ENCODE results near the gene BCAS3.
"Not testable (repeated sequence)": the region's sequence is repeated elsewhere in the genome, so short reads cannot be mapped to it uniquely, and the experiment has no call there.

The BCAS3 gene

DNA sequence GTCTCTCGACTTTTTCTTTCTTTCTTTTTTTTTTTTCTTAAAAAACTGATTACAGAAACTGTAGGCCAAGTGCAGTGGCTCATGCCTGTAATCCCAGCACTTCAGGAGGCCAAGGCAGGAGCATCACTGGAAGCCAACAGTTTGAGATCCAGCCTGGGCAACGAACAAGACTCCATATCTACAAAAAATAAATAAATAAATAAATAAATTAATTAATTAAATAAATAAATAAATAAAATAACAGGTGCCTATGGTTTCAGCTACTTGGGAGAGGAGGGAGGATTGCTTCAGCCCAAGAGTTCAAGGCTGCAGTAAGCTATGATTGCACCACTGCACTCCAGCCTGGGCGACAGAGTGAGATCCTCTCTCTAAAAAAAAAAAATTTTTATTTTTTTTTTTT, 679.4 kb downstream of the BCAS3 start:
- DNase-seq: not testable (repeated sequence)

DNA sequence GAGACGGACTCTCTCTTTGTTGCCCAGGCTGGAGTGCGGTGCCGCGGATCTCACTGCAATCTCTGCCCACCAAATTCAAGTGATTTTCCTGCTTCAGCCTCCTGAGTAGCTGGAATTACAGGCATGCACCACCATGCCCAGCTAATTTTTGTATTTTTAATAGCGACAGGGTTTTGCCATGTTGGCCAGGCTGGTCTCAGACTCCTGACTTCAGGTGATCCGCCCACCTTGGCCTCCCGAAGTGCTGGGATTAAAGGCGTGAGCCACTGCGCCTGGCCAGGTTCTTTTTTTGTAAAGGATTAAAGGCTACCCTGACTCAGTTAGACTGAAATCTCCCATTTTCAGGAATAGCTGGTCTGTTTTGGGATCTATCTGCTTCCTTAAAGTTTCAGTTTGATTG, 681.9 kb downstream of the BCAS3 start:
- DNase-seq: not testable (repeated sequence)

DNA sequence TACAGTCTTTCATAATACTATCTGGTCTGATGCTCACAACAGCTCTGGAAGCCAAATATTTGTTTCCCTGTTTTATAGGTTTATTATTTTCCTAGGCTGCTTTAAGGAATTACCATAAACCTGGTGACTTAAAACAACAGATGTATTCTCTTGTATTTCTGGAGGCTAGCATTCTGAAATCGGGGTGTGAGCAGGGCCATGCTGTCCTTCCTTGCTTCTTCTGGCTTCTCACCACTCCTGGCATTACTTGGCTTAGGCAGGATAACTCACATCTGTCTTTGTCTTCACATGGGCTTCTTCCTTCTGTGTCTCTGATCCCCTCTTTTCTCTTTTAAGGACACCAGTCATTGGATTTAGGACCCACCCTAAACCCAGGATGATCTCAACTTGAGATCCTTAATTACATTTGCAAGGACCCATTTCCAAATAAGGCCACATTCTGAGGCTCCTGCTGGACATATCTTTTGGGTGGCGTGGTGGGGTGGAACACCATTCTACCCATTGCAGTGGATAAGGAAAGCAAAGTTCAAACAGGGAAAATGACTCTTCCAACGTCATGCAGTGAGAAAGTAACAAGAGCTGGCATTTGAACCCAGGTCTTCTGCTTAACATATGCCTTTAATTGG, 682.8 kb downstream of the BCAS3 start:
- no peak for DNase-seq

DNA sequence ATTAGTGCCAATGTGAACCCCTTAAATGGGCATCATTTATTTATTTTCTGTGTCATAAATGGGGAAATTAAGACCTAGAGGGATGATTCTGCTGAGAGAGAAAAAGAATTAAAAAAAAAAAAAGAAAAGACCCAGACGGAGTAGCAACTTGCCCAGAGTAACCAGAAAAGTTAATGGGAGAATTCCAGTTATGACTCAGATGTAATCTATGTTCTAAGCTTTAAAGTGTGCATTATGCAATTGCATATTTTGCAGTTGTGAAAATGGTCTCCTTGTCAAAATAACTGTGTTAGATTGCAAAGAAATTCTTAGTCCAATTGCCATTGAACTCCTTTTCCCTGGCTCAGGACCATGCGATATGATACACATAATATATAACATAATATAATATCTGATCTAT, 683.4 kb downstream of the BCAS3 start:
- no peak for DNase-seq

DNA sequence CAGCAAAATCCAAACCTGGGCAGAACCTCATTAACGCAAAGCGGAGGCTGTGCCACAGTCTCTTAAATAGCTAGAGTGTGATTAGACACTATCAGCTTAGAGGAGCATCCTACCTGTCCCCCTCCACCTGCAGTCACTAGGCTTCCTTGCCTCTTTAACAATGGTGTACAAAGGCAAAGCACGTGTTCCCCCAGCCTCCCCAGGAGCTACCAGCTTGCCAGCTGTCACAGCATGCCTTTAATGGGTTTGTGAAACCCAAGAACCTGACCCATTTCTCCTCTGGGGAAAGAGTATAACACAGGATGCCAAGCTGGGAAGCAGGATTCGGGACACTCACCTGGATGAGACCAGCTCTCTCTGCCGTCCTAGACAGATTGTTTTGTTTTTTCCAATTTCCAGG, 684.7 kb downstream of the BCAS3 start:
- no peak for DNase-seq

DNA sequence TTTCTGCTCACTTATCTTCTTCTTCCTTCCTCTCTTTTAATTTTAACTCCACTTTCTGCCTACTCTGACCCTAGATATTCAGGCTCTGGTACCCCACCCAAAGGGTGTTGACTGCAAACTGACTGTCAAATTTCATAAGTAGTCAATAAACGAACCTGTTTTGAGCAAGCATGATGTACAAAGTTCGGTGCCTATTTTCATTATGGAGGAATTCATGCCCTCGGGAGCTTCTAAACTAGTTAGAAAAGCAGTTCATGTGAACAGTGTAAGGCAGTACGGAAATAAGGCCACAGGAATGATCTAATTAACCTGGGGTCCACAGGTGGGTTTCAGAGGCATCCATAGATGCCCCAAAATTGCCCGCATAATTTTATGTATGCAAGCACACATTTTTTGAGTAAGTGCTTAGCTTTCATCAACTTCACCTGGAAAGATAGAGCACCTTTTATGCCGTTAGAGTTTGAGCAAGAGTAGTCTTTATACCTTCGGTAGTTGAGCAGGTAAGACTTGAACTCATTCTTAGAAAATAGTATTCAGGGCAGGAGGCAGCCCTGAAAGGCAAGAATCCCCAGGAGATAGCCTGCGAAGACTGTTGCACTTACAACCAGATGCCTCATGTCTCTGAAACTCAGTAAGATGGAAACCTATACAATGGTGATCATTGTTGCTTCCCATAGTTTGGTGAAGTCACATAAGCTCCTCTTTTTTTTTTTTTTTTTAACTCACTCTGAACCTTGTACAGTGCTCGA, 685.4 kb downstream of the BCAS3 start:
- DNase-seq: no peak

DNA sequence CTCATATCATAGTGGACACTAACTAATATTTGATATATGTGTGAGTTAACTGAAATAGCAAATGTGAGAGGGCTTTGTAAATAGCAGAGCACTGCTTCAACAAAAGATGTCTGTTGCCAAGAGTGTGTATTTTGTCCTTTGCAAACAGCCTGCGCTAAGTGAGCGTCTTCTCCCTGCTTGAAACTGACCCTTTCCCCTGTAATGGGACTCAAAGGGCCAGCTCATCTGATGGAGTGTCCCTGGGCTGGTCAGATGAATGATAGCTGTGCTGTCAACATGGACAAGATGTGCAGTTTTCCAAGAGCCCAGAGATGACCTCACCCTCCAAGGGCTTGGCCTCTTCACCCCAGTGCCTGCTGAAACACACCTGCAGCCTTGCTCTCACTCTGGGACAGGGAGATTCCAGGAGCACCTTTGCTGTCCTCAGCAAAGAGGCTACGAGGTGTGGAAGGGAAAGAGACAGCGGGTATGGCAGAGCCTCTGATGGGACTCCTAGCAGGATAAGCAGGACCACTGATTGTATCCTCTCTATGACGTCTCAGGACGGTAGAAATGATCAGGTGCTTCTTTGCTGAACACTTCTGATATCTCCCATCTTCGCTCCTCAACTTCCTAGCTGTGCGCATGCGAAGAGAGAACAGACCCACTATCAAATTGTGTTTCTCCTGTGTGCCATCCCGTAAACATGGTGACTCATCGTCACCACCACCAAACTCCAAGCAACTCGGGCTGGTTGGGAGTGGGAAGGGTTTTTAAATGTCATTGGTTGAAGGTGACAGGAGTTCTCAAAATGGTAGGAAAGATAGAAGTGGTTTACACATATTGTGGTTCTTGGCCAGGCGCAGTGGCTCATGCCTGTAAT, 686.2 kb downstream of the BCAS3 start:
- DNase-seq: no peak

DNA sequence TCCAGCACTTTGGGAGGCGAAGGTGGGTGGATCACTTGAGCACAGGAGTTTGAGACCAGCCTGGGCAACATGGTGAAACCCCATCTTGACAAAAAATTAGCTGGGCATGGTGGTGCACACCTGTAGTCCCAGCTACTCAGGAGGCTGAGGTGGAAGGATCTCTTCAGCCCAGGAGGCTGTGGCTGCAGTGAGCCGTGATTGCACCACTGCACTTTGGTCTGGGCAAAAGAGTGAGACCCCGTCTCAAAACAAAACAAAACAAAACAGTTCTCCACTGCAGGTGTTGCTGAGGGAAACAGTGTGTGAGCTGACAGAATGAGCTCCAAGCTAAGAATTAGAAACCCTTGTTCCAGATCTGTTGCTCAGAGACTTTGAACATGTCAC, 686.8 kb downstream of the BCAS3 start:
- DNase-seq: no peak

DNA sequence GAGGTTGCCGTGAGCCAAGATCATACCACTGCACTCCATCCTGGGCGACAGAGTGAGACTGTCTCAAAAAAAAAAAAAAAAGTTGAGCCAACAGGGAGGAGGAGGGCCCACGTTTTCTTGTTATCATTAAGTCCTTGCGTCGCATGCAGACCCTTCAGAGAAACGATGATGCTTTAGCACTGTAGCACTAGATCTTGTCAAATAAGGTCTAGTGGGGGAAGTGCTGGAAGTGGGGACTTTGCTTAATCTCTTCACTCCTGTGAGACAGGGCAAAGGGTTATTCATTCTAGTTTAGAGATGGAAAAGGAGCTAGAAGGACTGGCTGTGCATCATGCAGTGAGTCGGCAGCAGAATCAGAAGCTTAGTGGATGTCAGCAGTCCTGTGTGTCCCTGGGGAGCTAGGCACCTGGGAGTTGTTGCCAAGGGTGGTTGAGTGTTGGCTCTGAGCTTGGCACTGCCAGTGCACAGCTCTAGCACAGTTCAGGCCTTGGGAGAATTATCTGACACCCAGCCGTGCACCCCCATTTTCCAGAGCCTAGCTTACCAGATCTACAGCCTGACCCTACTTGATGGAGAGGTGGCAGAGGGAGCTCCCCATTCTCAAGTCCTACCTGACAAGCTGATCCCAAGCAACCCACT, 688.5 kb downstream of the BCAS3 start:
- no peak for DNase-seq

DNA sequence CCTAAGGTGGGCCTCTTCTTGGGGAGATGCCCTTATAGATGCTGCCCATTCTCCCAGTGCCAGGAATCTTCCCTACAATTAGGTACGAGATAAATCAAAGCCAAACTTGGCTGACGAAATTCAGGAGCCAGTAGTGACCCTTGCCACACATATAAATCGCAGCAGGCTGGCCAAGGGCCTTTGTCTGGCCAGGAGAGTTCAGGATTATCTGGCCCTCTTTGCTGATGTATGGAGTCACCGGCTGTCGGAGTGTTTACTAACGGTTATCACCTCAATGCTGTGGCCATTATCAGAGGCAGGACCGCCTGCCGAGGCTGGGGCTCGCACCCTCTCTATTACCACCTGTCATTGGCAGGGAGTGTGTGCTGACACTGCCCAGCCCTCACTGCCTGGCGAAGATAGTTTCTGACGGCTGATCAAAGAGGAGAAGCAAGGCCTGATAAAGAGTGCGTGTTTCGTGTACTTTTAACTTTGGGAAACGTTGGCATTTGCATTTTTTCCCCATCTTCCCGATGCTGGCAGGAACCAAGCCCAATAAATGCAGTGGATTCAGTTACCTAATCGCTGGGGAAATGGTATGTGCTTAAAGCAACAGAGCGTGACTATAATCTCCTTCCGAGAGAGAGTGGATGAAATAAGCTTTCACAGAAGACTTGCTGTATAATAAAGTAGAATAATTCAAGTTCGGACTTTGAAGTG, 689.2 kb downstream of the BCAS3 start:
- DNase-seq: no peak

DNA sequence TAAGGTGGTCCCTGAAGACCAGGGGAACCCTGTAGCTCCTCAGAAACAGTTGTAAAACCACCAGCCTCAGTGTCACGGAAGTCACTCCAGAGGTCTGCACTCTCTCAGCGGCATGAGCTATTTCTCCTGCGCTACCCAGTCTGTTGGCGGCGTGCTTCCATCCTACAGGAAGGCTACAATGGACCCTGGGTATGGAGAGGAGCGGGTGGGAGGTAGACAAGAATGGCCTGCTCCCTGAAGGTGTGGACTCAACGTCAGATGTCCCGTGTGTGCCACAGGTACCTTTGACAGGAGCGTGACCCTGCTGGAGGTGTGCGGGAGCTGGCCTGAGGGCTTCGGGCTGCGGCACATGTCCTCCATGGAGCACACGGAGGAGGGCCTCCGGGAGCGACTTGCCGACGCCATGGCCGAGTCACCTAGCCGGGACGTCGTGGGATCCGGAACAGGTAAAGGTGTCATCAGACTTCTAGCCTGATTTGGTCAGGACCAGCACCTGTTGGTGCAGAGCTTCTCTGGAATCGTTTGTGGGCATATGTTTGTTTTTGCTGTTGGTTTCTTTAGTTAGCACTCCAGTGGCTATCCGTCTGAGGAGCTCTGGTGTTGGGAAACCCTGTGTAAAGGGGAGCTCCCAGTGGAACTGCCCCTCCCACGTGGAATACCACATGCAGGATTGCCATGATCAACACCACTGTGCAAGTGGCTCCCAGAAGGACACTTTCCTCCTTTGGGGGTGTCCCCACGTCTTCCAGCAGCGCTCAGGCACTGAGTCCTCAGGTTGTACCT, 690.6 kb downstream of the BCAS3 start:
- no peak for DNase-seq

DNA sequence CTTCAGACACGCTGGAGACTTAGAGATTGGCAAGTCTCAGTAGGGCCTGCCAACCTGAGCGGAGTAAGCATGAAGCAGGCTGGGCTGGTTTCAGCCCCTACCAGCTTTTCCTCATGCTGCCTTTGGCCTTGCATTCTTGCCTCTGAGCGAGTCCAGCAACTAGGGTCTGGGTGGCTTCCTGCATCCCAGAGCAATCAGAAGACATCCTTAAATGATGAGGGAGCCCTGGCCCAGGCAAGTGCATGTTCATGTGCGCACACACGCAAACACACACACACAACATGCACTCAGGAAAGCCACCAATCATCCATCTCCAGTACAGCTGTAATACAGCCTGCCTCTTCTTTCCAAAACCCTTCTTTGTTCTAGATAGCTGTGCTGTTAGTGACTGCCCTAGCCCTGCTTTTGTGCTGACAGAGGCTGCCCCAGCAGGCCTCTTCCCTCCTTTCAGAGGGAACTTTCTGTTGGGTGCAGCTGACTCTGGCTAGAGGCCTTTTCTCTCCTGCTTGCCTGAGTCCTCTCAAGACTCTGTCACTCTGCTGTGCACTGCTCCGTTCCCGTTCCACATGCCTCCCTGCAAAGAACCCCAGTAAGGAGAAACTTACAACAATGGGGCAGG, 691.3 kb downstream of the BCAS3 start:
- no peak for DNase-seq

DNA sequence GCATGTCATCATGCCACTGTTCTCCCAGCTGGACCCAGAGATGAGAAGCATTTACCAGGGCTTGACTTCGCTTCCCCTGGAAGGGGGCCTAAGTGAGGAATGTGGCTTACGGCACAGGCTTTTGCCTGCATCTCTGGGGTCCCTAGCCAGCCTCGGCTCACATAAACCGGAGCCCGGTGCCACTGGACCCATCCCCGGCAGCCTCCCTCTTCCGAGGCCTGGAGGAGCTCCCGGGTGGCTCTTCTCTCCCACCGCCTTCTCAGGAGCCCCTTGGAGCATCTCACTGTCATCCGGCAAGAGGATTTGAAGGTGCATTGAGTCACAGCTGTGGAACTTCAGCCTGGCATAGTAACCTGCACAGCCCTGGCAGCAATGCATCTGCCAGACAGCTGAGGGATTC, 692.1 kb downstream of the BCAS3 start:
- no peak for DNase-seq

DNA sequence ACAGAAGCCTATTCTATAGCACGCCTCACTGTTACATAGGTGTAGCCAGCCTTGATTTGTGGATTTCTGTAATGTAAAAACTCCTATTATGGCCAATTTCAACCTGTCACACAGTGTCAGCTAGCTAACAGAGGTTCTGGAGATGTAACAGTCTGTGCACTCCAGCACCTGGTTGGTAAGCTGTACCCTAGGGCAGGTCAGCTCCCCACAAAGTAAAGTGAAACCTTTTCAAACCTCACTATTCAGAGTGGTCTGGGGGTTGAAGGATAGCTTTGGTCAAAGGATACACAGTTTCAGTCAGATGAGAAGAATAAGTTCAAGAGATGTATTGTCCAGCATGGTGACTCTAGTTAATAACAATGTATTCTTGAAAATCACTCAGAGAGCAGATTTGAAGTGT, 693.5 kb downstream of the BCAS3 start:
- no peak for DNase-seq

DNA sequence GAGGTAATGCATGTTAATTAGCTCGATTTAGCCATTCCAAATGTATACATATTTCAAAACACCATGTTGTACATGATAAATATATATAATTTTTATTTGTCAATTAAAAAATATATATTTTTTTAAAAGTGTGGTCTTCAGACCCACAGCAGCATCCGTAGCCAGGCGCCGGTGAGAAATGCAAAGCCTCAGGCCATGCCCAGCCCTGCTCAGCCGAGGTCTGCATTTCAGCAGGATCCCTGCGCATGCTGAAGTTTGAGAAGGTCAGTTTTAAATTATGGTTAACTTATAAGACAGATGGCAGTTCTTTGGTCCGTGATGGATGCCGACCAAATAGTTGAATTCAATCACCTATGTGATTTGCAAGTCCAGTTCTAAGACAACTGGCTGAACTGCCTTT, 694.0 kb downstream of the BCAS3 start:
- no peak for DNase-seq

DNA sequence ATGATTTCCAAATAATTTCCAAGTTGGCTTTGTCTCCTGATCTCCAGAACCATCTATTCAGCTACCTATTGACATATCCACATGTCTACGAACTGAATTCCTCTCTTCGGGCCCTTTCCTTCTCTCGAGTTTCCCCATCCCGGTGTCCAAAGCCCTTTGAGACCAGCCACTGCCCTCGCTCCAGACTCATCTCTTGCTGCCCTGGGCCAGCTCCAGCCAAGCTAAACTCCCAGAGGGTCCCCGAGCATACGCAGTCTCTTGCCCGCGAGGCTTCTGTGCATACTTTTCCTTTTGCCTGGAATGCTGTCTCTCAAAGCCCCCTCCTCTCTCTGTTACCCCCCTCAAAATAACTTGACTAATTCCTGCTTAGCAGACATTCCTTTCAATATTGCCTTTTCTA, 694.8 kb downstream of the BCAS3 start:
- DNase-seq: no peak

DNA sequence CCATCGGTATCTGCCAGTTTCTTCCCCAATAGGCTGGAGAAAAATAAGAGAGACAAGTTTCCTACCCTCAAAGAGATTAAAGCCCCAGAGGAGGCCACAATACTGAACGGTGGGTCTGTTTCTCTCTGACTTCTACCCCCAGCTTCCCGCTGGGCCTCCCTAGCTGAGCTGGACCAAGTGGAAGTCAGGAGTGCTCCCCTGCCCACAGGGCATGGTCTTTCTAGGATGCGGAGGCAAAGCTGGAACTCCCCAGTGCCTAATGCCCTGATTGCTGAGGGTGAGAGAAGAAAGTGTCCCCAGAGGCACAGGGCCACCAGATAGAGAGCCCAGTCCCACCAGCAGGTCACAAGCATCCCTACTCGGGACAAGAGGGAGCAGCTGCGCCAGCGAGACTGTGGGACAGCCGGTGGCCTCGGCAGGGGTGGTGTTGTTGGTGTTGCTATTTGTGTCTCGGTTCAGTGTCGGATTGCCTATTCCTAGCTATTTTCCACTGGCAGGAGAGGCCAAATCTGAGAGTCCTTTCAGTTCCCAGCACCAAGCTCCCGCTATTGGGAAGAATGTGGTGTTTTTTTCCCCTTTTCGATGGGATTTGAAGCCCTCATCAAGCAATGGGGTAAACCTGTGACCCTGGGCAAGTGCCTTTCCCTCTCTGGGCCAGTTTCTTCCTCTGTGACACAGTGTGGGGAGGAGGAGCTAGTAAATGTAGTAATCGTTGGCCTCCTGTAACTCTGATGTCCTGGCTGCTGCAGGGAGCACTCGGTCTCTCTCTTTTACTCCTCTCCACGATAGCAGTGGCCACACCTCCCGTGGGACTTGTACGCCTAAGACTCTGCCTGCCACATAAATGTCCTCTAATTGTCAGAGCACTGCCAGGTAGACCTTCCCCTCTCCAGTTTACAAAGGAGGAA, 699.5 kb downstream of the BCAS3 start:
- no peak for DNase-seq

DNA sequence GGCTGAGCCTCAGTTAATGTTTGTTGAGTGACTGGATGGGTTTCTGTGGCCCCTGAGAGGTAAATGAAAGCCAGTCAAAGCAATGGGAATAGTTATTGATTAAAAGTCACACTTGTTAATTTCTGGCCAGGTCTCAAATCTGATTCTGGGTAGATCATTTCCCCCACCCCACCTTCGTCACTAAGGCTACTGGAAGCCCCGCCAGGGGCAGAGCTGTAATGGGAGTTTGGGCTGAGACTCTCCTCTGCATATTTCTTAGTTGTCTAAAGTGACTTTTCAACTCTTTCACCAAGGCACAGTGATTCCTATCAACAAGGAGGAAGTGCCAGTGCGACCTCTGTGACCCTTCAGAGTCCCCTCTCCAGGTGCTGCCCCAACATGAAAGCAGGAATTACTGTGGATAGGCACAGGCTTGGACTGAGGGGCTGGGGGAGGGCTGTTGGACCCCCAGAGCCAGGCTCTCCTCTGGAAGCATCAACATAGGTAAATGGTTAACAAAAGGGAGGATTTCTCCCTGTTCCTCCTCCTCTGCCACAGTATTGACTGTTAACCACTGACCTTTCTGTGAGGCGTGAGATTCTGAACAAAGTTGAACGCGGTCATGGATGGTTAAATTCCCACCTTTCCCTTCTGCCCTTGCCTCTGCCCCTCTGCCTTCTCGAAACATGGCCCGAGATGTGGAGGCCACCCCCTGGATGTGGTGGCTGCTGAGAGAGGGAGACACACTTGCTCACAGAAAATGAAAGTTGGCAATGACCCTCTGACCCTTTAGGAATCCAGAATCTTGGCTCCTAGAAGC, 701.2 kb downstream of the BCAS3 start:
- no peak for DNase-seq

DNA sequence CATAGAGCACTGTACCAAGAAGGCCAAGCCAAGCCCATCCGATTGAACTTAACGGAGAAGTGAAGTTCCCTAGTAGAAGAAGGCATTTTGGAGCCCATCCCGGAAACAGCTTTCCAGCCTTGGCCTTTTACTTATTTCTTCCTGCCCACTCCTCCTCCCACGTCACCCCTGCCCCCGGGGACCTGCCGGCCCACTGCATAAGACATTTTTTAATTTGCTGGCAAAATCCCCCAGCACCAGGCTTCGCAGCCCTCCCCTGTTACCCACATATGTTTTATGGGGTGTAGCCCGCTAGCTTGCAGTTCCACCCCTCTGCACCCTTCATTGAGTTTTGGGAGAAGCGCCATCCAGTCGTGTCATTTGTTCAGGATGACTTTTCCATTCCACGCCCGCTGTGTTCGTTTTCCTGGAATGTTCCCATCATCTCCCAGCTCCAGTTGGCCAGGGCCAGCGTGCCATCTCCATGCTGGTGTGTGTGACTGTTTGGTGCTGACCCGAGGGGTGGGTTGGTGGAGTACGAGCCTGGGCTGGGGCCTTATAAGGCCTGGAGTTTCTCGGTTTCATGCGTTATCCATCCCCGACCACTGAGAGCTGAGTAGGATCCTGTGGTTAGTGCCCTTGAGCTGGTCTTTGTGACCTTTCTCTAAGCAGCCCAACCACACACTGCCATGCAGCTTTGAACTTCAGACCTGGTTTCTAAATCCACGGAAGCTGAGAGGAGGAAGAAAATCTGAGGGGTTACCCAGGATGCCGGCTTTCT, 702.0 kb downstream of the BCAS3 start:
- DNase-seq: no peak
